Measurements from ENCODE around the gene CNTNAP5.

Gene CNTNAP5

GRCh38 chr2:124145982-124146381, 120.9 kb downstream of the CNTNAP5 start:
- no peak overlapping the region for H3K4me3 ChIP-seq (ENCODE audit: low read depth, low read length)
- TF ChIP-seq, protein P1, sequence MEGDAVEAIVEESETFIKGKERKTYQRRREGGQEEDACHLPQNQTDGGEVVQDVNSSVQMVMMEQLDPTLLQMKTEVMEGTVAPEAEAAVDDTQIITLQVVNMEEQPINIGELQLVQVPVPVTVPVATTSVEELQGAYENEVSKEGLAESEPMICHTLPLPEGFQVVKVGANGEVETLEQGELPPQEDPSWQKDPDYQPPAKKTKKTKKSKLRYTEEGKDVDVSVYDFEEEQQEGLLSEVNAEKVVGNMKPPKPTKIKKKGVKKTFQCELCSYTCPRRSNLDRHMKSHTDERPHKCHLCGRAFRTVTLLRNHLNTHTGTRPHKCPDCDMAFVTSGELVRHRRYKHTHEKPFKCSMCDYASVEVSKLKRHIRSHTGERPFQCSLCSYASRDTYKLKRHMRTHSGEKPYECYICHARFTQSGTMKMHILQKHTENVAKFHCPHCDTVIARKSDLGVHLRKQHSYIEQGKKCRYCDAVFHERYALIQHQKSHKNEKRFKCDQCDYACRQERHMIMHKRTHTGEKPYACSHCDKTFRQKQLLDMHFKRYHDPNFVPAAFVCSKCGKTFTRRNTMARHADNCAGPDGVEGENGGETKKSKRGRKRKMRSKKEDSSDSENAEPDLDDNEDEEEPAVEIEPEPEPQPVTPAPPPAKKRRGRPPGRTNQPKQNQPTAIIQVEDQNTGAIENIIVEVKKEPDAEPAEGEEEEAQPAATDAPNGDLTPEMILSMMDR (IDR thresholded peaks at IDR 0.05; ENCODE audit: low read depth, low read length) = no peak

DNA sequence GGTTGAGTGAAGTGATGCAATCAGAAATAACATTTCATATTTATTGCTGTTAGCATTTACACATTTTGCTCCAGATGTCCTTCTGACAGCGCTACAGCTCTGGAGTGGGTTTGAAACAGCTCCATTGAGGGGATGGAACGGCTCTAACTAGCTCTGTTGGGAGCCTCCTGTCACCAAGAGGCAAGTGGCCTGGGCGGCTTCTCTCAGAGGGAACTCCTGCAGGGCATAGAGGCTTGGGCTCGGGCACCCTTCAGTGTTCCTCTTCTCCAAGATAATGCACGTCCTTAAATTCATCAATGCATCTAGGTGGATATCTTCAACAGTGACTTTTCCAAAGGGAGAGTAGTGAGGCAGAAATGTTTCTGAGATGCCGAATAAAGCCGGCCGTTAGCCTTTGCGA, 122.5 kb downstream of the CNTNAP5 start:
- TF ChIP-seq, protein P1 (IDR thresholded peaks at IDR 0.05; ENCODE audit: low read depth, low read length) = no peak
- H3K4me3 ChIP-seq (ENCODE audit: low read depth, low read length) = no peak overlapping the region

DNA sequence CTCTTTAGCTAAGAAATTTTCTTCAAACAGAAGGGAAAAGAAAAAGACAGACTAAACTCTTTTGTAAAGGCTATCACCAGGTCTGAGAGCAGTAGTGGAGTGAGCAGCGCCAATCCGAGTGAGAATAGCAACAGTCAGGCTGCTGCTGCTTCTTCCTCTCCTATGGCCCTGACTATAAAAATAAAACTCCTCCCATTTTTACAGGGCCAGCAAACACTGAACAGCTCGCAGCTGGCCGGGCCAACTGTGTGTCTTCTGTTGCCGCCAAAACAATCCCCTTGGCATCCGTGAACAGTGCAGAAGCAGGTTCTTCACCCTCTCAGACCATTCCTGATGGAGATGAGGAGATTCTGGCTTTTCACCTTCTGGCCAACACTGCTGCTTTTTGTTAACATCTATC, 124.5 kb downstream of the CNTNAP5 start:
- H3K4me3 ChIP-seq (ENCODE audit: low read depth, low read length) = no peak overlapping the region
- TF ChIP-seq, protein P1 (IDR thresholded peaks at IDR 0.05; ENCODE audit: low read depth, low read length) = no peak

- TF ChIP-seq, protein P1 (IDR thresholded peaks at IDR 0.05; ENCODE audit: low read depth, low read length) = no peak
- H3K4me3 ChIP-seq (ENCODE audit: low read depth, low read length) = no peak overlapping the region
Observed at GRCh38 chr2:124151691-124152090, 126.6 kb downstream of the CNTNAP5 start.

GRCh38 chr2:124153713-124154112, 128.6 kb downstream of the CNTNAP5 start:
- TF ChIP-seq, protein P1 (IDR thresholded peaks at IDR 0.05; ENCODE audit: low read depth, low read length) = no peak
- H3K4me3 ChIP-seq (ENCODE audit: low read depth, low read length) = no peak overlapping the region

DNA sequence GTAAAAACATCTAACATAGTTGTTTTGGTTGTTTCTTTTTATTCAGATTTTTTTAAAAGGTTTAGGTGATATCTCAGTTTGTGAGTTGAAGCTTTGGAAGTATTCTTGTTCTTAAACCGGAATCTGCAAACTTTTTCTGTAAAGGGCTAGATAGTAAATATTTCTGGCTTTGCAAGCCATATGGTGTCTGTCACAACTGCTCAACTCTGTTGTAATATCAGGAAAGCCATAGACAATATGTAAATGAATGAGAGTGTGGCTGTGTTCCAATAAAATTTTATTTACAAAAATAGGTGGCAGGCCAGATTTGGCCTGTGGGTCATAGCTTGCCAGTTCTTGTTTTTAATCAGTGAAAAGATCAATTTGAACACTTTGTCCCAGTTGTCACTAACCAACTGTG, 134.1 kb downstream of the CNTNAP5 start:
- no peak overlapping the region for H3K4me3 ChIP-seq (ENCODE audit: low read depth, low read length)
- TF ChIP-seq, protein P1 (IDR thresholded peaks at IDR 0.05; ENCODE audit: low read depth, low read length) = no peak

GRCh38 chr2:124161542-124161941, 136.5 kb downstream of the CNTNAP5 start:
- TF ChIP-seq, protein P1 (IDR thresholded peaks at IDR 0.05; ENCODE audit: low read depth, low read length) = no peak
- no peak overlapping the region for H3K4me3 ChIP-seq (ENCODE audit: low read depth, low read length)
